ENCODE measurements around the gene KCNQ5. TPM values are rescaled to one million over a fixed set of nuclear protein-coding genes. Genes with fewer than 3 reads are reported as not detected.

KCNQ5 gene
- total RNA-seq, 1 experiment from 2014 or later, result 0.07 TPM

GRCh38 chr6:72954716-72955115 lies 332.9 kb downstream of the KCNQ5 start:
- Mint-ChIP-seq H3K4me1 (peaks cover 7 to 10% of the 10 kb centered on the region in 2 experiments), H3K27ac (no peak overlapping the region), H3K27me3 (ENCODE audit: low read depth) (no peaks in the 10 kb centered on the region), H3K9me3 (no peaks in the 10 kb centered on the region), H3K36me3 (ENCODE audit: insufficient read depth in 1 of 3, low read depth in 3 of 3) (no peaks in the 10 kb centered on the region), H3K4me3 (no peak overlapping the region)
- H3K79me2 ChIP-seq (ENCODE audit: insufficient read depth, low read length), result no peaks in the 10 kb centered on the region
- H3K4ac ChIP-seq (ENCODE audit: low read depth, low read length), result no peak overlapping the region
- no peak overlapping the region for H3T11ph ChIP-seq (ENCODE audit: low read length)
- no peak overlapping the region for H3K4me2 ChIP-seq (ENCODE audit: insufficient read depth, insufficient read length, low read length)
- no peak overlapping the region for H2BK12ac ChIP-seq (ENCODE audit: insufficient read length, low read depth, low read length)
- H3K79me1 ChIP-seq (ENCODE audit: insufficient read depth, low read depth, low read length, poor library complexity, severe bottlenecking), result no peaks in the 10 kb centered on the region
- no peak overlapping the region for H4K91ac ChIP-seq (ENCODE audit: insufficient read length, low read depth, low read length)
- no CpG with 5 or more reads among the region's 4 CpGs for WGBS (ENCODE audit: extremely low coverage, insufficient read length, low lambda C conversion rate)
- H2BK120ac ChIP-seq (ENCODE audit: low read depth, low read length, poor library complexity, severe bottlenecking), result no peak overlapping the region
- no peak overlapping the region for H3K18ac ChIP-seq (ENCODE audit: insufficient read length, low read depth, low read length)
- H2BK5ac ChIP-seq (ENCODE audit: insufficient read length, low read length), result no peak overlapping the region
- H3K9ac ChIP-seq (ENCODE audit: extremely low read depth, insufficient read length, low read length), result no peak overlapping the region
- peaks cover 2% of the 10 kb centered on the region; the same call in 1 of the 2 replicates for H3K4me1 ChIP-seq (ENCODE audit: insufficient read depth, low read length)
- no peaks in the 10 kb centered on the region for H4K20me1 ChIP-seq (ENCODE audit: control insufficient read depth, insufficient read depth, insufficient read length)
- H3K23me2 ChIP-seq (ENCODE audit: insufficient read length, low read depth, low read length, poor library complexity, severe bottlenecking), result no peaks in the 10 kb centered on the region
- no peak for DNase-seq
- no peak overlapping the region for H2AFZ ChIP-seq (ENCODE audit: low read length)
- no peak overlapping the region for H4K8ac ChIP-seq (replicated peaks; ENCODE audit: insufficient read length, low read depth, low read length)
- no peaks in the 10 kb centered on the region for H3K9me3 ChIP-seq (ENCODE audit: control insufficient read depth, low read depth, low read length)
- no peak for TF ChIP-seq CTCF (conservative IDR thresholded peaks at IDR 0.05)
- no peak overlapping the region for H3K23ac ChIP-seq (ENCODE audit: insufficient read length, low read depth, low read length)
- no peak overlapping the region for H4K5ac ChIP-seq (ENCODE audit: insufficient read length, low read depth, low read length)
- H2BK15ac ChIP-seq (ENCODE audit: low read depth, low read length), result no peak overlapping the region
- no peak overlapping the region for H2AK5ac ChIP-seq (ENCODE audit: insufficient read length, low read length)
- H2BK20ac ChIP-seq (ENCODE audit: low read depth, low read length, poor library complexity, severe bottlenecking), result no peak overlapping the region
- H3K14ac ChIP-seq (ENCODE audit: insufficient read depth, low read length), result no peak overlapping the region
- H3K27ac ChIP-seq (ENCODE audit: insufficient read length, low read depth, low read length), result no peak overlapping the region
- H3K56ac ChIP-seq (ENCODE audit: insufficient read length, low read depth, low read length), result no peak overlapping the region
- H3K27me3 ChIP-seq (ENCODE audit: insufficient read depth, low read length), result no peaks in the 10 kb centered on the region

Data from H9 (cell line).